Liver (tissue), 3 donors: Measurements from ENCODE around the gene ZYX.

Experiments
- EGR1 ChIP-seq, 2 donors: IDR thresholded peaks; 2 replicates each; pipeline ENCODE4 v1.6.1; 2016 to 2018; ENCODE audit warnings: antibody characterized with exemption in 2 of 2, low read depth in 2 of 2
- JUND ChIP-seq, 2 donors: IDR thresholded peaks; 2 replicates each; pipeline ENCODE4 v1.6.1; 2016; ENCODE audit warnings: antibody characterized with exemption in 2 of 2
- RAD21 ChIP-seq, 2 donors: IDR thresholded peaks; 2 replicates each; pipeline ENCODE4 v1.6.1; 2016; ENCODE audit warnings: antibody characterized with exemption in 2 of 2, mild to moderate bottlenecking in 2 of 2
- SP1 ChIP-seq: IDR thresholded peaks from 2 replicates; pipeline ENCODE4 v1.6.1; 2018; ENCODE audit warnings: antibody characterized with exemption, mild to moderate bottlenecking
- TAF1 ChIP-seq: conservative IDR thresholded peaks from 2 replicates; pipeline ENCODE4 v1.6.1; 2016; ENCODE audit warnings: antibody characterized with exemption, mild to moderate bottlenecking
- YY1 ChIP-seq: IDR thresholded peaks from 2 replicates; pipeline ENCODE4 v1.6.1; 2016; ENCODE audit warnings: antibody characterized with exemption, mild to moderate bottlenecking
- TF ChIP-seq, protein P1 (sequence below): fragments of 150-350 bp; IDR thresholded peaks from 2 replicates; pipeline ENCODE4 v1.5.1; 2017; ENCODE audit warnings: improper control_type of control experiment, low read depth, low read length; ENCODE audit not compliant: missing input control
- TF ChIP-seq, protein P2 (sequence below): IDR thresholded peaks from 2 replicates; pipeline ENCODE4 v1.6.1; 2016; ENCODE audit warnings: antibody characterized with exemption, mild to moderate bottlenecking
- TF ChIP-seq, protein P3 (sequence below): IDR thresholded peaks from 2 replicates; pipeline ENCODE4 v1.6.1; 2016; ENCODE audit warnings: antibody characterized with exemption
- donor health status: healthy.
- donor health status: healthy.

DNA sequence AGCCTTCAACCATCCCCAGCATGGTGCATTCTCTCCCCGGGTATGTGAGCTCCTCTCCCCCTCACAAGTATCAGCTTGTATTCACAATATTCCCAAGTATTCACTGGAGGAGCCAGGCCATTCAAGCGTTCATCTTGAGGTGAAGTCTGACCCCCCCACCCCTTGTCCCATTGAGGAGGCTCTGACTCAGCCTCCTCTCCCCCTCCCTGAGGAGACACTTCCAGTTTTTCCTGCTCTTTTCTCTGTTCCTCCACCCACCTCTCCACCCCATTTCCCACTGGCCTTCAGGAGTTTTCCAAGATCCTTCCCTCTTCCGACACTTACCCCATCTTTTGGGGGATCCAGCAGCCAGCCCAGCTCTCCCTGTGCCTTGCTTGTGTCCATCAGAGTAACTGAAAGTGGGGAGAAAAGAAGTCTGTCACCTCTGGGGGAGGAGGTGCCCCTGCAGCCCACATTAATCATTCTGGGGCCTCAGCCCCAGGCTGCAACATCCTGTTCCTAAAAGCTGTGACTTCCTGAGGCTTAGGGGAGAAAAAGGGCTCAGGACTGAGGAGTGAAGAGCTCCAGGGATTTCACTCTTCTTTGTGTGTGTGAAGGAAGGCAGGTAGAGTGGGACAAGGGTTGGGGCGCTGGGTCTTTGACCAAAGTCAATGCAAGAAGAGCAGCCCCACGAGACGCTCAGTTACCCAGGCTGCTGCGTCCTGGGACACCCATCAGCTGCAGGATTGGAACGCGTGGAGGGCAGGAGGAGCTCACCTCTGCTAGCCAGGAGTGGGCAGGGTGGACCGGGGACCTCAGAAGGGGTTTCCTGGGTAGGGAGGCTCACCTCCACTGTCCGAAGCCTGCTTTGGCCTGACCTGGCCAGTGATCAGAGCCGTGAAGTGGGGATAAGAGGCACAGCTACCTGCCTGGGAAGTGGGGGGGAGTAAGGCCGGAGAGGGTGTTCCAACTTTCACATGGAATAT lies 26.4 kb downstream of the ZYX start:
- no peak for TF ChIP-seq JUND (IDR thresholded peaks at IDR 0.05)
- TF ChIP-seq SP1, result no peak
- TF ChIP-seq, protein P1, sequence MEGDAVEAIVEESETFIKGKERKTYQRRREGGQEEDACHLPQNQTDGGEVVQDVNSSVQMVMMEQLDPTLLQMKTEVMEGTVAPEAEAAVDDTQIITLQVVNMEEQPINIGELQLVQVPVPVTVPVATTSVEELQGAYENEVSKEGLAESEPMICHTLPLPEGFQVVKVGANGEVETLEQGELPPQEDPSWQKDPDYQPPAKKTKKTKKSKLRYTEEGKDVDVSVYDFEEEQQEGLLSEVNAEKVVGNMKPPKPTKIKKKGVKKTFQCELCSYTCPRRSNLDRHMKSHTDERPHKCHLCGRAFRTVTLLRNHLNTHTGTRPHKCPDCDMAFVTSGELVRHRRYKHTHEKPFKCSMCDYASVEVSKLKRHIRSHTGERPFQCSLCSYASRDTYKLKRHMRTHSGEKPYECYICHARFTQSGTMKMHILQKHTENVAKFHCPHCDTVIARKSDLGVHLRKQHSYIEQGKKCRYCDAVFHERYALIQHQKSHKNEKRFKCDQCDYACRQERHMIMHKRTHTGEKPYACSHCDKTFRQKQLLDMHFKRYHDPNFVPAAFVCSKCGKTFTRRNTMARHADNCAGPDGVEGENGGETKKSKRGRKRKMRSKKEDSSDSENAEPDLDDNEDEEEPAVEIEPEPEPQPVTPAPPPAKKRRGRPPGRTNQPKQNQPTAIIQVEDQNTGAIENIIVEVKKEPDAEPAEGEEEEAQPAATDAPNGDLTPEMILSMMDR, result no peak
- TF ChIP-seq RAD21 (IDR thresholded peaks at IDR 0.05), result no peak
- TF ChIP-seq YY1, result no peak
- TF ChIP-seq, protein P2, sequence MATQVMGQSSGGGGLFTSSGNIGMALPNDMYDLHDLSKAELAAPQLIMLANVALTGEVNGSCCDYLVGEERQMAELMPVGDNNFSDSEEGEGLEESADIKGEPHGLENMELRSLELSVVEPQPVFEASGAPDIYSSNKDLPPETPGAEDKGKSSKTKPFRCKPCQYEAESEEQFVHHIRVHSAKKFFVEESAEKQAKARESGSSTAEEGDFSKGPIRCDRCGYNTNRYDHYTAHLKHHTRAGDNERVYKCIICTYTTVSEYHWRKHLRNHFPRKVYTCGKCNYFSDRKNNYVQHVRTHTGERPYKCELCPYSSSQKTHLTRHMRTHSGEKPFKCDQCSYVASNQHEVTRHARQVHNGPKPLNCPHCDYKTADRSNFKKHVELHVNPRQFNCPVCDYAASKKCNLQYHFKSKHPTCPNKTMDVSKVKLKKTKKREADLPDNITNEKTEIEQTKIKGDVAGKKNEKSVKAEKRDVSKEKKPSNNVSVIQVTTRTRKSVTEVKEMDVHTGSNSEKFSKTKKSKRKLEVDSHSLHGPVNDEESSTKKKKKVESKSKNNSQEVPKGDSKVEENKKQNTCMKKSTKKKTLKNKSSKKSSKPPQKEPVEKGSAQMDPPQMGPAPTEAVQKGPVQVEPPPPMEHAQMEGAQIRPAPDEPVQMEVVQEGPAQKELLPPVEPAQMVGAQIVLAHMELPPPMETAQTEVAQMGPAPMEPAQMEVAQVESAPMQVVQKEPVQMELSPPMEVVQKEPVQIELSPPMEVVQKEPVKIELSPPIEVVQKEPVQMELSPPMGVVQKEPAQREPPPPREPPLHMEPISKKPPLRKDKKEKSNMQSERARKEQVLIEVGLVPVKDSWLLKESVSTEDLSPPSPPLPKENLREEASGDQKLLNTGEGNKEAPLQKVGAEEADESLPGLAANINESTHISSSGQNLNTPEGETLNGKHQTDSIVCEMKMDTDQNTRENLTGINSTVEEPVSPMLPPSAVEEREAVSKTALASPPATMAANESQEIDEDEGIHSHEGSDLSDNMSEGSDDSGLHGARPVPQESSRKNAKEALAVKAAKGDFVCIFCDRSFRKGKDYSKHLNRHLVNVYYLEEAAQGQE, result no peak
- TF ChIP-seq, protein P3, sequence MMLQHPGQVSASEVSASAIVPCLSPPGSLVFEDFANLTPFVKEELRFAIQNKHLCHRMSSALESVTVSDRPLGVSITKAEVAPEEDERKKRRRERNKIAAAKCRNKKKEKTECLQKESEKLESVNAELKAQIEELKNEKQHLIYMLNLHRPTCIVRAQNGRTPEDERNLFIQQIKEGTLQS, result no peak
- TF ChIP-seq EGR1 (IDR thresholded peaks at IDR 0.05; ENCODE audit: low read depth in 2 of 2), result no peak
- no peak for TF ChIP-seq TAF1
